GM19395 (cell line): ENCODE measurements around the gene POFUT2.

ENCODE experiments used
- ATAC-seq: cut with Tn5 transposase; IDR thresholded peaks from one replicate; pipeline ENCODE4 v1.9.1; 2021; ENCODE audit warnings: mild to moderate bottlenecking, moderate library complexity; ENCODE audit not compliant: unreplicated experiment

POFUT2 gene

GRCh38 chr21:45264912-45265515 lies 22.7 kb downstream of the POFUT2 start:
- ATAC-seq: no peak

DNA sequence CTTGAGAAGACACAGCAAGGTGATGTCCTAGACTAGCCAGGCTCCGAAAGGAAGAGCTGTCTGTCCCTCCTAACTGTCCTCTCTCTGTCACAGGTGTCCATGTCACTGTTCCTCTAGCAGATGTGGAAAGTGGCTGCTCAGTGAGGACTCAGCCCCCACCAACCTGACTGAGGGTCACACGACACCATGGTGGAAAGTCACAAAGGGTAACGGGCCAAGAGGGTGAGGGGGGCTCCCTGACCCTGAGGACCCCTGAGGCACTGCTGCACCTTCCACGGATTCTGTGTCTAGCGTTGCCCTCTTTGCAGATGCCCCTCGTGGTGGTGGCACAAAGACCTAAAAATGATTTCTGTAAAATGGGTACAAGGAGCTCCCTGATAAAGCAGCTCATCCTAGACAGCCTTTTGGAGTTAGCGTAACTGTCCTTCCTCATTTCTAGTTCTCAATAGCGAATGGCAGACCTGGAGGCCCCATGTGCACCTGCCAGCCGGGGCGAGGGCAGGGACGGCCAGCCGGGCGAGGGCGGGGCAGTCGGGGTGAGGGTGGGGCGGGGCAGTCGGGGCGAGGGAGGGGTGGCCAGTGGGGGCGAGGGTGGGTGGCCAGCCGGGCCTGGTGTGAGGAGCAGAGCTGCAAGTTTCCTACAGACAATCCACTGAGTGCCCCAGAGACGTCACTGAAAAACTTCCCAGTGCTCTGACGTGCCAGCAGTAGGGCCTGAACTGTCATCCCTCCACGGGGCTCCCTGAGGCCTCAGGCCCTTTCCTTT lies 23.4 kb downstream of the POFUT2 start:
- ATAC-seq: no peak

- ATAC-seq: no peak
These were observed 24.2 kb downstream of the POFUT2 start for GRCh38 chr21:45263534-45263933.

DNA sequence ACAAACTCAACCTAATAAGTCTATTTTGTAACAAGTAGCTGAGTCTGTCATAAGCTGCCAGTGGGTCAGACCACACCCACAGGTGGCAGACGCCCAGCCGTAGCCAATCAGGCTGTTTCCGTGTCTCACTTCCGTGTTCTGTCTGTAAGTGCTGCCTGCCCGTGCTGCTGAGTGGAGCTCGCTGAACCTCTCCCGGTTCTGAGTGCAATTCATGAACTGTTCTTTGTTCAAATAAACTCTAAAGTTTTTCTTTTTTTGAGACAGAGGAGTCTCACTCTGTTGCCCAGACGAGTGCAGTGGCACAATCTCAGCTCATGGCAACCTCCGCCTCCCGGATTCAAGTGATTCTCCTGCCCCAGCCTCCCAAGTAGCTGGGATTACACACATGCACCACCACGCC lies 25.1 kb downstream of the POFUT2 start:
- no peak for ATAC-seq

DNA sequence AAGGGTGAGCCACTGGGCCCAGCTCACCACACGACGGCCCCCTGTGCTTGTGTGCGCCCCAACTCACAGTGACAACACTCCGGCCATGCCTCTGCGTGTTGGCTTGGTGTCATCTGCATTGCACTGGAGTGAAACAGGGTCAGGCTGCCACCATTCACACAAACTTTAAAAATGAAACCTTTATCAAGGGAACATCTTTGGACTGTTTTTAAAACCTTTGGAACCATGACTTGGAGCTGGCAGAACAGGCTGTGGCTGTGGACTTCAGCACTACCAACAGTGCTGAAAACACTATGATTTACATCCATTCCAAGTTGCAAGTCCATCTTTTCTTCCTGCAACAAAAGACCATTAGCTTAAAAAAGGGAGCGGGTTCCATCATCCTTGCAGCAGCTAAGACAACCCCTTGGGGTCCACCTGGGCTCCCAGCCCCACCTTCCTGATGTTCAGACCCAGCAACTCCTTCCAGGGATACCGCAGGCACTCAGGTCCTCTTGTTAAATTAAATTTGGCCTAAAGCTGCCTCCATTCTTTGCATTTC lies 25.6 kb downstream of the POFUT2 start:
- no peak for ATAC-seq

GRCh38 chr21:45261093-45261492 lies 26.6 kb downstream of the POFUT2 start:
- no peak for ATAC-seq

DNA sequence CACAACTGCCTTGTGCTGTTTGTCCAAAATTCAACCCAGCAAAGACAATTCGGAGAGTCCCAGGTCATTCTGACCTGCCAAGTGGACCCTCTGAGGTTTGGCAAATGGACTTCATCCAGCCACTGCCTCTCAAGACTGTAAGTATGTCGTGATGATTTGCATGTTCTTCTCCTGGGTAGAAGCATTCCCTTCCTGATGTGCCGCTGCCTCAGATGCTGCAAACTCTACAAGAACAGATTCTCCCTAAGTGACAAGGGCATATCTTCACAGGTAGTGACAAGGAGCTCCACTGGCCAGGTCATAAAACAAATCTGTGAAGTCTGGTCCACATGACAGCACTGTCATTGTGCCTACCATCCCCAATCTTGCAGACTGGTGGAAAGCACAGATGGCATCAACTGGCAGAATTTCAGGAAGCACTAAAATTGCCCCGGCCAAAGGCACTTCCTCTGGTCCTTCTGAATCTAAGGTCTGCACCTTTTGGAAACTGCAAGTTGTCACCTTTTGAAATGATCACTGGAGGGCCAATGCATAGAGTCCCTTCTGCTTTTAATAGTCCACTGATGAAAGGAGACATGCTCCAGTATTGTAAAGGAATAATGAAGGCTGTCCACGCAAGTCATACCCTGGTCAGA lies 27.4 kb downstream of the POFUT2 start:
- no peak for ATAC-seq

DNA sequence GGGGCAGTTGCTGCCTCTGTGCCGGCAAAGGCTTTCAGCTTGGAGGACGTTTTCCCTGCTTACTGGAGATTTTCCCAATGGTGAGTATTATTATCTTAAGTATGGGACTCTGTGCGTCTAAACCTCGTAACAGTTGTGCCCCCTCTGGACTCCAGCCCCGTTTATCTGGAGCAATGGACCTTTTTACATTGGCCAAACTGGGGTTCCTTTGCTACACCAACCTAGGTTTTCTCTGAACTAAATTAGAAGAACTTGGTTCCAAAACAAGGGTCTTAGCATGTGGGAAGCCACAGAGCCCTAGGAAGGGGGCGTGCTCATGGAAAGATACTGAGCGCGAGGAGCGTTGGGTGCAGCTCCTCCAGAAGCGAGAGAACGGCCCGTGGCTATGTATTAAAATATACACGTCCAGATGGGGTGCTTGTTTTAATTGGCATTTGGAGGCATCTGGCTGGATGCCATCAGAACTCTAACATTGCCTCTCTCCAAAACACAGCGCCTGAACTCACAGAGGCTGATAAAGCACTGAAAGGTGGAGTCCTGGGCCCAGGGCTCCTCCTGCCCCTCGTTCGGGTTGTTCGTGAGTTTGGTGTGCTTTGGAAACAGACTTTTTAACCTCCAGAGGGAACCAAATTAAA lies 28.4 kb downstream of the POFUT2 start:
- ATAC-seq: no peak

DNA sequence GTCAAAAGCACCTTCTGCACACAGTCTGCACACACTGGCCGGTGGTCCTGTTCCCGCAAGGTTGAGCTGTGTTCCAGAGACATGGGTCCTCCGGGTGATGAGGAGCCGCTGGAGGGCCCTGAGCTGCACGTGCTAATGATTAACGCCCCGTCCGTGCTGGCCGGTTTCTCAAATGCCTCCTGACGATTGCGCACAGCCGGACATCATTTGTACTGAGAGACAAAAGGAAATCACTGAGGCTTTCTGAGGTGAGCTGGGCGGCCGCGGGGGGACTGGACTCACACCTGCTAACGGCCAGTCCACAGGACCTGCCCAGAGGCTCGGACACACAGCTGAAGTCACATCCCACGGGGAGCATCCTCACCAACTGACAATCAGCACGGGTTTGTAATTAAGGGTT lies 29.2 kb downstream of the POFUT2 start:
- no peak for ATAC-seq

- ATAC-seq: no peak
These were observed 29.9 kb downstream of the POFUT2 start for GRCh38 chr21:45257673-45258341.

GRCh38 chr21:45256912-45257672 lies 30.6 kb downstream of the POFUT2 start:
- no peak for ATAC-seq

GRCh38 chr21:45256021-45256911 lies 31.4 kb downstream of the POFUT2 start:
- ATAC-seq: no peak

DNA sequence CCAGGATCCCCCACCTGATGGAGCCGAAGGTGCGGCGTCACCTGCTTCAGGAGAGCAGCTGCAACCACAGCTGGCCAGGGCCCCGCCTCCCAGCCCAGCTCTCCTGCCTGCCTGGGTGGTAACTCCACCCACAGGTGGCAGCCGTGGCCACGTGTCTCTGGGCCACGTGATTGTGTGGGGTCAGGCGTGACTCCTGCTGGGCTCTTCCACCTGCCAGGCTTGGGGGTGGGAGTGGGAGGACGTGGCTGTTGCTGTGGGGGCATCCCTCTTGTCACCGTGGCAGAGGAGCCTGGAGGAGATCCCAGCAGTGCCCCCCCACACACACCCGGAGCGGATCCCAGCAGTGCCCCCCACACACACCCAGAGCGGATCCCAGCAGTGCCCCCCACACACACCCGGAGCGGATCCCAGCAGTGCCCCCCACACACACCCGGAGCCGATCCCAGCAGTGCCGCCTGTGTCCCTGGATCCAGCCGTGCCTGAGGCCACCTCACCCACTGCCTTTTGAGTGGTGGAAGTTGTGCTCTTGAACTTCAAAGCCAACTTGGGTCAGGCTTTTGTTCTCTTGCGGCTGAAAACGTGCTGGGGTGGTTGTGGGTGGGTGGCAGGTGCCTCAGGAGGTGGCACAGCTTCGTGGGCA lies 32.2 kb downstream of the POFUT2 start:
- ATAC-seq: no peak

DNA sequence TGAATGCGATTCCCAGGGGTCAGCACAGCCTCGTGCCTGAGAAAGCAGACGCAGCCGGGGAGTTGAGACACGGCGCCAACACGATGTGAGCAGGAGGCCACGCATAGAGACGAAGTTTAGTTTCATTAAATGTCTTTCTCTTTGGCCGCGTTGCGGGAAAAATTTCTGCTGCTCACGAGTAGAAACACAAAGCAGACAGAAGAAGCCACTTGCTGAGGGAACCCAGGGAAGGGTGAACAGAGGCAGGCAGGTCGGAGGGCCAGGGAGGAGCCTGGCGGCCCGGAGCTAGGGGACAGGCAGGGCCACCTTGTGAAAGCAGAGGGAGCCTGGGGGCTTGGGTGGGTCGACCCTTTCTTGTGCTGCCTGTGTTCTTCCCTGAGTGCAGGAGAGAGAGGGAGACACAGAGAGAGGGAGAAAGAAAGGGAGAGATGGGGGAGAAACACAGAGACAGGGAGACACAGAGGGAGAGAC lies 33.2 kb downstream of the POFUT2 start:
- ATAC-seq: no peak

- no peak for ATAC-seq
These were observed 33.8 kb downstream of the POFUT2 start for GRCh38 chr21:45253633-45254459.

GRCh38 chr21:45253180-45253579 lies 34.5 kb downstream of the POFUT2 start:
- ATAC-seq: no peak

DNA sequence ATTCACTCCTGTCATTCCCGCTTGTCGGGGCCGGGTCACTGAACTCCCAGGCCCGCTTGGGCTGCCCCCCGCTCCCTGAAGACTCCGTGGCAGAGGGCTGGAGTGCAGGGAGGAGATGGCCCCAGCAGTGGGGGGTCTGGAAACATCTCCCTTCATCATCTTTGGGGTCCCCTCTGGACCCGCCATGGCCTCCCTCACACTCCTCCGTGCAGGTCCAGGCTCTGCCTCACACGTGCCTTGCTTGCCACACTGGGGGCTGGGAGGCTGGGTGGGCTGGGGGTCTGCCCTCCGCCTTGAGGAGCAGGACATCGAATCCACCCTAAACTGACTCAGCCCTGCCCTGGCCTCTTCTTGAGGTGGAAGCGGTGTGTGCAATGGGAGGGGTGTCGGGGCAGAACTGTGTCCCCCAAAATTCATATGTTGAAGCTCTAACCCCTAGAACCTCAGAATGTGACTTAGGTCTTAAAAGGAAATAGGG lies 35.2 kb downstream of the POFUT2 start:
- no peak for ATAC-seq
